GM18861 (cell line): Measurements from ENCODE around the gene ZNF837.
"Not testable (repeated sequence)": the region's sequence is repeated elsewhere in the genome, so short reads cannot be mapped to it uniquely, and the experiment has no call there.

Experiments used
- ATAC-seq: cut with Tn5 transposase; IDR thresholded peaks from one replicate; pipeline ENCODE4 v1.9.1; 2021; ENCODE audit not compliant: unreplicated experiment

Gene ZNF837

DNA sequence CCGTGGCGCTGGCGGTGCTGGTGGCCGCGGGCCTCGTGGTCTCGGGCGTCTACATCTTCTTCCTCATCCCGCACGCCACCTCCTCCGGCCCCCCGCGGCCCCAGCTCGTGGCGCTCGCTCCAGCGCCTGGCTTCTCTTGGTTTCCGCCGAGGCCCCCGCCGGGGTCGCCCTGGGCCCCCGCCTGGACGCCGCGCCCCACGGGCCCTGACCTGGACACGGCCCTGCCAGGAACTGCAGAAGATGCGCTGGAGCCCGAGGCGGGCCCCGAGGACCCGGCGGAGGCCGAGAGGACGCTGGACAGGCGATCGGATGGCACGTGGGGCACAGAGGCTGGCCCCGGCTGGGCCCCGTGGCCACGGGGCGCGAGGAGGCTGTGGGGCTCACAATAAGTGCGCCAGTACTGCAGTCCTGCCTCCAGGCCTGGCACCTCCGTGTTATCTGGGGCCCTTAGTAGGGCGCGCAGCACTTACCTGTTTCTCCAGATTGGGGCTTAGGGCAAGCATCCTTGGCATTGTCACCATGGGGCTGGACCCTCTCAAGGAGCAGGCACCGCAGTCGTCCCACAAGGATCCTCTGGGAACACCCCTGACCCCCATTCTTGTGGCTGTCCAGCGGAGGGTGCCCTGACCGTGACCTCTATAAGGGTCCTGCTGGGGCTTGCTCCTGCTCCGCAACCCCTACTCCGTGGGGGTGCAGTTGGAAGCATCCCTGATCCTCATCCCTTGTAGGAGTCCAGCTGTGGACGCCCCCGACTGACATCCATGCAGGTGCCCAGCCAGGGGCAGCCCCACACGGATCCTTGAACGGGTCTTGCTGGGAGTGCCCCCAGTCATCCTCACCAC lies 16.1 kb upstream of the ZNF837 start:
- no peak for ATAC-seq

DNA sequence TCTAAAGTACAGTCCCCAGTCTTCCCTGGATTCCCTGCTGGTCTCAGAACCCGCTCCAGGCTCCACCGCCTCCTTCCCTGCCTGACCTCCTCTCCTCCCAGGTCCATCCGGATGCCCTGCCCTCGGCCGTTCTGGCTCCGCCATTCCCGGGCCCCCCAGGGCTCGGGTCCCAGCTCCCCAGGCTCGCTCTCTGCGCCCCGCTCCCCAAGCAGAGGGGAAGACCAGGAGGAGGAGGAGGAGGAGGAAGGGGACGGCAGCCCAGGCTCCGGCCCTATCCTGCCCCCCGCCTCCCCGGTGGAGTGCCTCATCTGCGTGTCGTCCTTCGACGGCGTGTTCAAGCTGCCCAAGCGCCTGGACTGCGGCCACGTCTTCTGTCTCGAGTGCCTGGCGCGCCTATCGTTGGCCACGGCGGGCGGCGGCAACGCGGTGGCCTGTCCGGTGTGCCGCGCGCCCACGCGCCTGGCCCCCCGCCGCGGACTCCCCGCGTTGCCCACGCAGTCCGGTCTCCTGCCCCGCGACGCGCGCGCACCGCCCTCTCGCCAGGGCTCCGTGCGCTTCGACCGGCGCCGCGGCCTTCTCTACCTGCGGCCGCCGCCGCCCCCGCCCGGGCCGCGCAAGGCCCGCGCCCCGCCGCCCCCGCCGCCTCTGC lies 15.3 kb upstream of the ZNF837 start:
- ATAC-seq, result no peak

DNA sequence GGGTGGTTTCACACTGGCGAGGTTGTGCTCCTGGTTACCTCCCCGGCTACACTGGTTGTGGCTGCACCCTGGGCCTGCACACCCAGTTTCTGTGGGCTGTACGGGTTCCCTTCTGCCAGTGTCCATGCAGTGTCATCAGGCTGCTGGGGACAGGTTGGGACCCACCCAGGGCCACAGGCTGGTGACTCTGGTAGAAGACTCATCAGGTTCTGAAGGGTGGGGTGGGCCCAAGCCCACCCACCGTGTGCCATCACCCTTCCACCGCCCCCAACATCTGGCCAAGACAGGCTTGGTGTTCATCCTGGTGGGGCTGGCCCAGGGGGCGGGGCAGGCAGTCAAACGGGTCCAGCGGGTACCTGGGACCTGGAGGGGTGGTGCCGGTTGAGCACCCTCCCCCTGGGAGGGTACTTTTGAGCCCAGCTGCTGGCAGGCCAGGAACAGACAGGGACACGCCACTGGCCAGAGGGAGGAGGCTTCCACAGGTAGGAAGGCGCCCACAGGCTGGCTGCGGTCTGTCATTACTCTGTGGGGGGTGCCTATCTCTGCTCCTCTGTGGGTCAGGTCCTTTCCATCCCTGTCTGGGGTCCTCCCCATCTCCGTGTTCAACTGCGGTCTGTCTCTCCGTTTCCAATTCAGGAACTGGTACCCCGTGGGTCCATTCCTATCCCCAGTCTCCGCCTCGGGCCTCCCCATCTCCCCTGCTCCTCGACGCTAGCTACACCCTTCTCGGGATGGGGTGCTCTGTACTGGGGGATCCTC lies 14.6 kb upstream of the ZNF837 start, which contains the start of gene RNF225:
Gene RNF225 (plus strand): TSS at position 437 of the 759 bp plus-strand sequence. CDS start 434 bp downstream, outside the sequence.
- no peak for ATAC-seq

DNA sequence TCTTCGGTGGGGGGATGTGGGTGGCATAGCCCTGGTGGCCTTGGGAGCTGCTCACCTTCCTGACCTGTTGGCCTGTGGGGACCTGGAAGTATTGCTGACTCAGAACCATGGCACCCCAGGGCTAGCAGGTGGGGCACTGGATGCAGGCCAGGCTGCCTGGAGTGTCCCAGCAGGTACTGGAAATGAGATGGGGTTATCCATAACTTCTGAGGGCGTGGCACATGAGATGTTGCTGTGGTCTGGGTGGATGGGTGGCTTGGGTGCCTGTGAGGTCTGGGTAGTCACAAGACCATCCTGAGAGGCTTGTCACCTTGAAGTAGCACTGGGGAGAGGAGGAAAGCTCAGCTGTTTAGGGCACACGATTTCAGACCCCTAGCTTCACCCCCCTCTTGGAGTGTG lies 14.0 kb upstream of the ZNF837 start:
- ATAC-seq, result no peak

DNA sequence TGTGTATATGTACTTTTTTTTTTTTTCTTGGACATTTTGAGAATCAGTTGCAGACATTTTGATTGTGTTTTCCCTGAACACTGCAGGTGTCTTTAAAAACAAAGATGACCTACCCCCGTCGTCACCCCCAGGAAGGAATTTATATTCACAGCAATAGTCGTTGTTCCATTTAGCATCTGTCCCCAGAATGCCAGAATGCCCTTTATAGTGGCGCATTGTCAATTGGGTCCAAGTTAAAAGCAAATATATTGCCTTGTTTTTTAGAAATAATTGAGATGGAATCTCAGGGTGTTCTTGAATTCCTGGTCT lies 12.8 kb upstream of the ZNF837 start:
- ATAC-seq, result no peak

DNA sequence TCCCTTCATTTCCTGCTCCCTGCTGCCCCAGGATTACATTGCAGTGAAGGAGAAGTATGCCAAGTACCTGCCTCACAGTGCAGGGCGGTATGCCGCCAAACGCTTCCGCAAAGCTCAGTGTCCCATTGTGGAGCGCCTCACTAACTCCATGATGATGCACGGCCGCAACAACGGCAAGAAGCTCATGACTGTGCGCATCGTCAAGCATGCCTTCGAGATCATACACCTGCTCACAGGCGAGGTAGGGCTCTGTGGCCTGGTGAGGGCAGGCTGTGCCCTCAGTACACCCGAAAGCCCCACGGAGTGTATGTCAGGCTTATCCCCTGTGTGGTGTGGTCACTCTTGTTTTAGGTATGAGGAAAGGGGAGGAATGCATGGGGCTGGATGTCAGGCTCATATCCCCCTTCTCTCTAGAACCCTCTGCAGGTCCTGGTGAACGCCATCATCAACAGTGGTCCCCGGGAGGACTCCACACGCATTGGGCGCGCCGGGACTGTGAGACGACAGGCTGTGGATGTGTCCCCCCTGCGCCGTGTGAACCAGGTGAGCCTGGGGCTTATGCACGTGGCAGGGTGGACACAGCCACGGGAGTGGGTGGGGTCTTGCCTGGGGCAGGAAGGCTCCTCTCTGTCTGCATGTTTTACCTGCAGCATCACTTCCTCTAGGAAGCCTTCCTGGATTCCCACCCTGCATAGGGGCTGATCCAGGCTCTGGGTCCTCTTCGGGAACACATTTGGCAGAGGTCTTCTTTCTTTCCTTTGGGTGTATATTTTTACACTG lies 12.3 kb upstream of the ZNF837 start:
- no peak for ATAC-seq

DNA sequence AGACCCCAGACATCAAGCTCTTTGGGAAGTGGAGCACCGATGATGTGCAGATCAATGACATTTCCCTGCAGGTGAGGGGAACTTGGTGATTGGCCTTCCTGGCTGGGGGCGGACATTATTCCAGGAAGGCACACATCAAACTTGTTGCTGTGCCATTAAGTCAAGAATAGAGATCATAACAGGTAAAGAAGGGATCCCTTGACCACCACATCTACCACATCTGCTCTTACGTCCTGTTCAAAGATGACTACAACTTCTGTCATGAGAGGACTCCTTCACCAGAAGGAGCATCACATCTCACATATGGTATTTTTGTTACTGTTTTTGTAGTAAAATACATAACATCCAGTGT lies 7.3 kb upstream of the ZNF837 start:
- no peak for ATAC-seq

DNA sequence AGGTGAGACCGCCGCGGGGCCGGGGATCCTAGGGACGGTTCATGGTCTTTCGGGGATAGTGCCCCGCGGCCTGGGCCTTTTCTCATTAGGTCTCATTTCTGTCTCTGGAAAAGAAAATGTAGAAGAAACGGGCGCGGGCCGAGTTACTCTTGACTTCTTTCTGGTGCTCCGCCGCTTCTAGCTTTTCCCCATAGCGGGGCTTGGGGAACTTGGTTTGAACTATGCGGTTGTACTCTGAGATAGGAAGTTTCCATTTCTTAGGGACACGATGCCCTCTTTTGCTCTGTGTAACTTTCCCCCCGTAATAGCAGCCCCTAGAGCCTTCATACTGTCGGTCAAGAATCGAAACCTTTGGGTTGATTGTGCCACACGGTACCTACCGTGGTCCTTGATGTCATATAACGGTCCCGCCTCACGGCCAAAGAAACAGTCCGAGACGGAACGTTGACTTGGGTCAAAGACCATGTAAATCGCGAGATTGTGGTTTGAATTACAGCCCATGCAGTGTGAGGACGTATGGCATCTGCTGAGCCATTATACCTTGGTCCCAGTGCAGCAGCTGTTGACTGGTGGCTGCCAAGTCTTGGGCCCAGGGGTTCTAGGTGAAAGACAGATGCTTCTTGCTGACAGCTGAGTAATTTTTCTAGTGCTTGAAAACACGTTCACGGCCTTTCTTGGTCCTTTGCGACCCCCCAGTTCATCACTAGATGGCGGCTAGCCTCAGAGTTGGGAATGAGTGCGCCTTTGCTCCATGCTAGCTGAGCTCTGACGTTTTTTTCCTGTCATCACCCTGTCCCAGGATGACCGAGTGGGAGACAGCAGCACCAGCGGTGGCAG lies 6.7 kb upstream of the ZNF837 start:
- ATAC-seq, result peak; percentile 0

DNA sequence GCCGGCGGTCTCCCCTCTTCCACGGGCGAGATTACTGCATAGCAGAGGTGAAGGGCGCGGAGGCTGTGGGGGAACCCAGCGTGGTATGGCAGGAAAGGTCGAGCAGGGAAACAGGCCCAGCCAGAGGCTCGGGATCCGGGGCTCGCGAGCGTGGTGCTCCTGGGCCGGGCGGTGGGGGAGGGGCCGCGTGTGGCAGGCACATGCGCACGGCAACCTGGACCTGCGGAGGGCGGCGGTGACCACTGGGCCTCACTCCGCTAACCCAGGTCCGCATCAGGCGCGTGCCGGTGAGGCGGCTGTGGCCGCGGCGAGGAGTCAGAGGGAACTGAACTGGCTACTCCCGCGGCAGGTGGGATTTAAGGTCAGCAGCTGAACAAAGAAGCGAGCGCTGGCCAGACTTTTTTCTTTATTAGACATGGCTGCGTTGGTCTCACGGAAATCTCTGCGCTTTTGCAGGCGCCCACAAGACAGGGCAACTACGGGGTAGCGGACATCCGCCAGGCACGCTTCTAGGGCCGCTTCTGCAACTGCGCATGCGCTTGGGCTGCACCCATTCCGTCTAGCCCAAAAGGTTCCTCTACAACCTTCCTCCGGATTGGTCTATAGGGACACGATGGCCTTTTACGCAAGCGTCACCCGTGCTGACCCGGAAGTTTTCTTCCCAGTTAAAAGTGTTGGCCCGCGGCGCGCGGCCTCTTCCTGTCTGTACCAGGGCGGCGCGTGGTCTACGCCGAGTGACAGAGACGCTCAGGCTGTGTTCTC lies 5.9 kb upstream of the ZNF837 start, which contains the start of gene RPS5:
Gene RPS5 (plus strand): TSS at position 694 of the 762 bp plus-strand sequence. CDS start 869 bp downstream, outside the sequence.
- ATAC-seq, result peak; percentile 73

DNA sequence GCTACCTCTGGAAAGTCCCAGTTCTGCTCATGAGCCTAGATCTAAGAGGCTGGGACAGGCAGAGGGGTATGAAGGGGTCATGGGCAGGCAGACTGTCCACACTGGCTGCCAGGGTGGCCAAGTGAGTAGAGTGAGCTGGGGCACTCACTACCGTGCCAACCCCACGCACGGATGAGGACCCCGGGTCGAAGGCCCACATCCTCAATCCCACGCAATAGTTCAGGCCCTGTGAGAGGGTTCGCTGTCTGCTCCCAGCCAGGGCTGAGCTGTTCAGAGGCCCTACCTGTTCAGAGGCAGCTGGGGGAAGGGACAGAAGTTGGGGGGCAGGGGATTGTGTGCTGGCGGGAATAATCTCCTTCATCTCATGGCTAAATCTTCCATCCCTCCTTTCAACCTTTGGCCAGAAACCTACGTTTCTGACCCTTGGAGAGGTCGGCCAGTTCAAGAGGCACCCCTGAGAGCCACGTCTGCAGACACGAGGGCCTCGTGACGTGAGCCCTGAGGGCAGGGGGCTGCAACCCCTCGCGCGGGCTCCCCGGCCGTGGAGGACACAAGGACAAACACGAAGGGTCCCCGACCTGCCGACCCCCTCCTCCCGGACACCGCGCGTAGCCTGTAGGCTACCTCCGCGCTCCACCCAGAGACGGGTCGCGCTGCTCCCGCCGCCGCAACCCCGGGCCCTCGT lies 5.2 kb upstream of the ZNF837 start:
- no peak for ATAC-seq

DNA sequence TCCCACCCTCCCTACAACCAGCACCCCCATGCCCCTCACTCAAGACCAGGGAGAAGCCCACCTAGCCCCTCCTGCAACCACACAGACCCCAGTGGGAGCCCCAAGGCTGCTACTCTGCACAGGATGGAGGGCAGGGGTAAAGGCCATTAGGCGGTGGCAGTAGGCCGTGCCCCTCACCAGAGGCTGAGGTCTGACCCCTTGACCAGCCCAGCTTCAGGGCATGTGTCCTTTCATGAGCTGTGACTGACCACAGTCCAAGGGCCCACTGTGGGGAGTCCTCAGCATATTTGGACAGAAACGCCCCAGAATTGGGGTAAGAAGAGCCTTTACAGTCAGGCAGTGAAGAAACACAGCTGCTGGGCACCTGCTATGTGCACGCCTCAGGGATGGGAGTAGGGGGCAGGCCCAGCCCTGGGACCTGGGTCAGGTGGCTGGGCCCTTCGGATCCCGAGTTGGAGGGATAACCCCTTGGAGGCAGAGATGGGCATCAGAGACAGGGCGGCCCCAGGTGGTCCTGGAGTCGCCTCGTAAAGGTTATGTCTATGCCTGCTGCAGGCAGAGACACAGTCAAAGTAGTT lies 4.6 kb upstream of the ZNF837 start:
- ATAC-seq, result no peak

DNA sequence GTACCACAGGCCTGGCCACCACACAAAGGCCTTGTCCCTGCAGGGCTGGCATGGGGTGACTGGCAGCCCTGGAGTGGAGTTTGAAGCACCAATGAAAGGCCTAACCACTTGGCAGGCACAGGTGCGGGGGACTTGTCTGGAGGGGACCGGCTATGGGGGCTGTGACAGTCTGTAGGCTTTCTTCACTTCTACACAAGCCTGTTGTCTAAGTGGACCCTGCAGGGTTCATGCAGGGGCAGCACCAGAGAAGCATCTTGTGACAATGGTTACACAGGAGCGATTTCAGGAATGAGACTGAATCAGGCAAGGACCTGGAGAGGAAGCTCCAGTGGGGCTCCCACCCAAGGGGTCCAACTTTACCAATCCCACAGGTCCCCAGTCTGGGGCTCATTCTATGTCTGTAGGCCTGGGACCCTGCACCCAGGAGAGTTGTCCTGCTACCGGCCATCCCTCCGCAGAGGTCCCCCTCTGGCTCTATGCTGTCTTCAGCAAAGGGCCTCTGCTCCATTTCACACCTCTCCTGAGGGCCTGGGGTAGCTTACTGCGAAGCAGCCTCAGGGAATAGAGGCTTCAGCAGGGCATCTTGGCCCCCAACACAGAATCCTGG lies 2.3 kb upstream of the ZNF837 start:
- no peak for ATAC-seq

DNA sequence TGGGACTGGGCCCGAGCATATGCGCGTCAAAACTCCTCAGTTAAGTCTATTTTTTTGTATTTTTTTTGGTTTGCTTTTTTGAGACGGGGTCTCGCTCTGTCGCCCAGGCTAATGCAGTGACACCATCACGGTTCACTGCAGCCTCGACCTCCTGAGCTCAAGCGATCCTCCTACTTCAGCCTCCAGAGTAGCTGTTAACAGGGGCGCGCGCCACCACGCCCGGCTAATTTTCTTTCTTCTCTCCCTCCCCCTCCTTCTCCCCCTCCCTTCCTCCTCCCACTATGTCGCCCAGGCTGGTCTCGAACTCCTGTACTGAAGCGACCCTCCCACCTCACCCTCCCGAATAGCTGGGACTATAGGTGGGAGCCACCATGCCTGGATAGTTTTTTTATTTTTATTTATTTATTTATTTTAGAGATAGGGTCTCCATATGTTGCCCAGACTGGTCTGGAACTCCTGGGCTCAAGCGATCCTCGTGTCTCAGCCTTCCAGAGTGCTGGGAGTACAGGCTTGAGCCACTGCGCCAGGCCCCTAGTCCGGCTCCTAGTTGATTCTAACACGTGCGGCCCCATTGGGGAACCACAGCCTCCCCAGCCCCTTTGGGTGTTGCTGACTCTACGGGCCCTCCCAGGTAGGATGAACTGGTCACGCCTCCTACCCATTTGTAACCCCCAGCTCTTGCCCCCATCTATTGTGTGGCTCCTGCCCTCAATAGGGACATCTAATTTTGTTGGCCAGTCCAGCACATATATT lies 806 bp upstream of the ZNF837 start:
- ATAC-seq, result no peak

DNA sequence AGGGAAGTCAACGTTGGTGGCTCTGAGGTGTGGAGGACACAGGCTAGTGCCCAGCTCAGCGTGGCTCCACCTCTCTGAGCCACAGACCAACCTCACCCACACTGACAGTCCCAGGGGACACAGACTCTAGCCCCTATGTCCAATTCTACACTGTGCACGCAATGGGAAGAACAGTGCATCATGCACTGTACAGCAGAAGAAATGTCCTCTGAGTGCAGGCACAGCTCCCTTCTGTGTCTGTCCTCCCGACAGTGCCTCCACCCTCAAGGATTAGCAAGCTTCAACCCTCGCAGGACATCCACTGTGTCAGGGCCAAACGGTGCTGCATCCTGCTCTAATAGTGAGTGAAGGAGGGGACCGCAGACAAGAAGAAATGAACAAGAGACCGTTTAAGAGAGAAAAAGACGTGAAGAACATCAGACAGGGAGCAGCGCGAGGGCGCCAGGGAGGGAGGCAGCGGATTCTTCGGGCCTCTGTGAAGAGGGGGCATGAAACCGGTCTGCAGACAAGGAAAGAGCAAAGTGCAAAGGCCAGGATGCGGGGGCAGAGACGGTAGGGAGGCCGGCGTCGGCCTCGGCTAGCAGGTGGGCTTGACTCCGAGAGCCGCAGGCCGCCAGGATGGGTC lies 681 bp downstream of the ZNF837 start:
- no peak for ATAC-seq

DNA sequence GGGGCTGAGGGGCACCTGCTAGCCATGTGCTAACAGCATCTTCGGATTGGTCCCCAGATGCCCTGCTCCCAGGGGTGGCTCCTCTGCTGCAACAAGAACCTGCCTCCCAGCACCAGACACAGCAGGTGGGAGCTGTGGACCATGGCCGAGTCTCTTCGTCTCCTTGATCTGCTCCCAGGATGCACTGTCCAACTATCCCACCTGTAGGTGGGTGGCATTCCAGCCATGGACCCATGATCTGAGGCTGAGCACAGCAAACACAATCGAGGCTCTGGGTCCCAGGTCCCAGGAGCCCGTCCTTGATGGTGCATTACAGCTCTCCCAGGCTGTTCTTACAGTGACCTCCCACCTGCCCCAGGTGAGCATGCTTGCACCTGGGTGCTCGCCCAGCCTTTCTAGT lies 1.6 kb downstream of the ZNF837 start:
- no peak for ATAC-seq

DNA sequence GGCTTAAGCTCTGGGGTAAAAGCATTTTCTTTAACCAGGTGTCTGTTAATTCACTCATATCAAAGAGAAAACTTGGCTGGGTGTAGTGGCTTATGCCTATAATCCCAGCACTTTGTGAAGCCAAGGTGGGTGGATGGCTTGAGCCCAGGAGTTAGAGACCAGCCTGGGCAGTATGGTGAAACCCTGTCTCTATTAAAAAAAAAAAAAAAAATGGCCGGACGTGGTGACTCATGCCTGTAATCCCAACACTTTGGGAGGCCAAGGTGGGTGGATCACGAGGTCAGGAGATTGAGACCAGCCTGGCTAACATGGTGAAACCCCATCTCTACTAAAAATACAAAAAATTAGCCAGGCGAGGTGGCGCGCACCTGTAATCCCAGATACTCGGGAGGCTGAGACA lies 4.1 kb downstream of the ZNF837 start:
- not testable (repeated sequence) for ATAC-seq

DNA sequence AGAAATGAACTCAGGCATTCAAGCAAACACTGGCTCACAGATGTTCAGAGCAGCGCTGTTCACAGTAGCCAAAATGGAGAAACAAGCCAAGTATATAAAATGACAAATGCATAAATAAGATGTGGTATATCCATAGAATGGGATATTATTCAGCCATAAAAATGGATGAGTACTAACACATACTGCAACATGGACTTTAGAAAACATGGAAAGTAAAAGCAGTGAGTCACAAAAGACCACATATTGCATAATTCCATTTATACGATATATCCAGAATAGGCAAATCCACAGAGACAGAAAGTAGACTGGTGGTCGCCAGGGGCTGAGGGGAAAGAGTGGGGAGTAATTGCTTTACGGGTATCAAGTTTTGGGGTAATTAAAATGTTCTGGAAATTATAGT lies 6.6 kb downstream of the ZNF837 start:
- no peak for ATAC-seq
